Measurements from ENCODE around the gene MCM8.

DNA sequence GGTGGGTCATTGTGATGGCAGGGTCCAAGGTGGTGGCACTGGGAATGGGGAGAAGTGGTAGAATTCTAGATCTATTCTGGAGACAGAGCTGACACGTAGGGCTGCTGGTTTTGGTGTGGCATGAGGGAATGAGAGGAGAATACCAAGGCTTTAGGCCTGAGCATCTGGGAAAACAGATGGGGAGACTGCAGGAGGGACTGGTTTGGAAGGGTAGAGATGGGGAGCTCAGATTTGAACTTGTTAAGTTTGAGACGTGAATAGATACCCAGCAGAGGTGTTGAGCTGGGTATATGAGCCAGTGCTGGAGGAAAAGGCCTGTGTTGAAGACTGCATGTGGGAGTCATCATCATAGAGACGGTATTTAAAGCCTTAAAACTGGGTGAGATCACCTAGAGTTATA lies 17.7 kb upstream of the MCM8 start:
- TF ChIP-seq, protein P1, sequence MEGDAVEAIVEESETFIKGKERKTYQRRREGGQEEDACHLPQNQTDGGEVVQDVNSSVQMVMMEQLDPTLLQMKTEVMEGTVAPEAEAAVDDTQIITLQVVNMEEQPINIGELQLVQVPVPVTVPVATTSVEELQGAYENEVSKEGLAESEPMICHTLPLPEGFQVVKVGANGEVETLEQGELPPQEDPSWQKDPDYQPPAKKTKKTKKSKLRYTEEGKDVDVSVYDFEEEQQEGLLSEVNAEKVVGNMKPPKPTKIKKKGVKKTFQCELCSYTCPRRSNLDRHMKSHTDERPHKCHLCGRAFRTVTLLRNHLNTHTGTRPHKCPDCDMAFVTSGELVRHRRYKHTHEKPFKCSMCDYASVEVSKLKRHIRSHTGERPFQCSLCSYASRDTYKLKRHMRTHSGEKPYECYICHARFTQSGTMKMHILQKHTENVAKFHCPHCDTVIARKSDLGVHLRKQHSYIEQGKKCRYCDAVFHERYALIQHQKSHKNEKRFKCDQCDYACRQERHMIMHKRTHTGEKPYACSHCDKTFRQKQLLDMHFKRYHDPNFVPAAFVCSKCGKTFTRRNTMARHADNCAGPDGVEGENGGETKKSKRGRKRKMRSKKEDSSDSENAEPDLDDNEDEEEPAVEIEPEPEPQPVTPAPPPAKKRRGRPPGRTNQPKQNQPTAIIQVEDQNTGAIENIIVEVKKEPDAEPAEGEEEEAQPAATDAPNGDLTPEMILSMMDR (conservative IDR thresholded peaks at IDR 0.05 in 1 of 2, IDR thresholded peaks at IDR 0.05 in 1 of 2; ENCODE audit: extremely low read depth in 1 of 2, insufficient read depth in 1 of 2, low read depth in 1 of 2, low read length in 2 of 2): no peak
- no peak for TF ChIP-seq EZH2 (IDR thresholded peaks at IDR 0.05; ENCODE audit: borderline replicate concordance, low read length)
